IPS-NIHi11 (cell line): ENCODE data around the gene C19orf53.

ENCODE experiments used
- DNase-seq: peaks from one replicate; pipeline ENCODE4 v3.0.0; 2012; ENCODE audit warnings: mixed read lengths, low spot score

C19orf53 gene

GRCh38 chr19:13826652-13827235 lies 52.5 kb downstream of the C19orf53 start:
- DNase-seq = no peak

DNA sequence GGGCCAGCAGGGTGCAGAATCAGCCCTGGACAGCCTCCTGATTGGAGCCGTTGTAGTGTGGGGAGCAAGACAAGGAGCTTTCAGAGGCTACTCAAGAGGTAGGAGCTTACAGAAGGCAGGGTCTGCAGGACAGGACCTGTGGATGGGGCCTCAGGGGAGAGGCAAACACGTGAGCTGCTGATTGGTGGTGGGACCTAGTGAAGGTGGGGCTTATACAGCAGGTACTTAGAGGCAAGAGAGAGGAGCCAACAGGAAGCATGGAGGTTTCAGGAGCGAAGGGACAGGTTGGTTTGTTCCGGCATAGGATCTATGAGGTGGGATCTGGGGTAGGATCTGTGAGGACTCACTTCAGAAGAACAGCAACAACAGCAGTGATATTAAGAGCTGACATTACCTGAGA lies 53.4 kb downstream of the C19orf53 start:
- no peak for DNase-seq
